Endothelial cell (in vitro differentiated cells): ENCODE measurements around the gene C1QL1. TPM values are rescaled to one million over a fixed set of nuclear protein-coding genes. Genes with fewer than 3 reads are reported as not detected.
A peak's percentile ranks its signal among the peaks of the same experiment; 100 is the strongest.

Experiments
- DNase-seq: peaks from one replicate; pipeline ENCODE4 v3.0.0; 2021; ENCODE audit warnings: low spot score
- H3K27ac Mint-ChIP-seq: one replicate; pipeline ENCODE4 v1.8.0; 2021; ENCODE audit warnings: mixed read lengths, inconsistent platforms; ENCODE audit not compliant: unreplicated experiment
- H3K27me3 Mint-ChIP-seq: one replicate; pipeline ENCODE4 v1.8.0; 2021; ENCODE audit warnings: mild to moderate bottlenecking, moderate library complexity, mixed read lengths, inconsistent platforms; ENCODE audit not compliant: unreplicated experiment
- H3K36me3 Mint-ChIP-seq: one replicate; pipeline ENCODE4 v1.8.0; 2021; ENCODE audit warnings: mild to moderate bottlenecking, low read depth, mixed read lengths, inconsistent platforms; ENCODE audit not compliant: unreplicated experiment
- H3K4me1 Mint-ChIP-seq: one replicate; pipeline ENCODE4 v1.8.0; 2021; ENCODE audit warnings: mild to moderate bottlenecking, mixed read lengths, inconsistent platforms; ENCODE audit not compliant: unreplicated experiment
- H3K4me3 Mint-ChIP-seq: one replicate; pipeline ENCODE4 v1.8.0; 2021; ENCODE audit warnings: mild to moderate bottlenecking, mixed read lengths, inconsistent platforms; ENCODE audit not compliant: unreplicated experiment
- H3K9me3 Mint-ChIP-seq: one replicate; pipeline ENCODE4 v1.8.0; 2021; ENCODE audit warnings: mixed read lengths, inconsistent platforms; ENCODE audit not compliant: unreplicated experiment
- total RNA-seq: library from RNA; stranded (reverse); fragmentation: NEBNext Ultra II Directional; extraction: Animal tissue kit (Norgen Biotek cat#: 25700); gene quantifications from one replicate; pipeline ENCODE4 v1.2.1, GENCODE V29; 2021; ENCODE audit not compliant: unreplicated experiment
- TF ChIP-seq, protein P1 (sequence below): fragments of 200-600 bp; sonication (generic); IDR thresholded peaks from one replicate; pipeline ENCODE4 v1.5.0; 2021; ENCODE audit warnings: antibody characterized with exemption; ENCODE audit not compliant: unreplicated experiment

Gene C1QL1
- total RNA-seq, 1 donor from 2014 or later: not detected

DNA sequence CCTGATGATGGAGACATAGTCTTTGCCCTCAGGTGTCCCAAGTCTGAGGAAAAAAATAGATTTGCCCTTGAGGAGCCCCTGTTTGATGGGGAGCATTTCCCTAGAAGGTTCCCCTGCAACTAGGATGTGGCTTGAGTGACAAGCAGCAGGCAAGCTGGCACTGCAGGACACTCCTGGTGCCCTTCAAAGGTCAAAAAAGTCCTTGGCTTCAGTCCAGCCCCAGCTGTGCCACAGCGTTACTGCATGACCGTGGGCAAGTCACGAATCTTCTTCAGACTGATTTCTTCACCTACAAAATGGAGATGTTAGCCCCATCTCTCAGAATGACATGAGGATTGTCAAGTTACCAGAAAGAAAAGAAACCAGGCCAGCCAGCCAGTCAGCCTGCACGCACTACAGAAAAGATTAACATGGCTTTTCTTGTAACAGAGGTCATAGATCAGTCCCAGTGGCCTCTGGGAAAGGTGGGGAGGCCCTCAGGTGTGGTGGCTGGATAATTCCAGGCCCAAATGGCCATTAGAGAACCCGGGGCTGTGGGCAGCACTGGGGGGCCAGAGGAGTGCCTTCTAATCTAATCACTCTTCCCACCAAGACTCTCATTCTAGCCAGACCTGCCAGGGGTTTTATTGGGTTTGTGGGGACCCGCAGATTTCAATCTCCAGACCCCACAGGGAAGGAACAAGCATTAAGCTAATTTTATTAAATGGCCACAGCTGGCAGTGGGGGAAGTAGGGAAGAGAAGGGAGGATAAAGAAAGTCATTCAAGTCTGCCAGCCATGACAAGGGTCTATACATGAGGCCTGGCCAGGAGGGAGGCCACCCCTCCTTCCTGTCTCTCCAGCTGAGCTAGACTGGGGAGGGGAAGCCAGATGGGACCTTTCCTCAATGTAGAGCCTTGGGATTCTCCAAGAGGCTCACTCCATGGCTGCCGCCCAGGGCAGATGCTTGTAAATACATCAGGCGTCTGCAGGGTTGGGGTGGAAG, 10.8 kb downstream of the C1QL1 start:
- no peak overlapping the region for H3K4me3 Mint-ChIP-seq
- H3K4me1 Mint-ChIP-seq: no peaks in the 10 kb centered on the region
- TF ChIP-seq, protein P1, sequence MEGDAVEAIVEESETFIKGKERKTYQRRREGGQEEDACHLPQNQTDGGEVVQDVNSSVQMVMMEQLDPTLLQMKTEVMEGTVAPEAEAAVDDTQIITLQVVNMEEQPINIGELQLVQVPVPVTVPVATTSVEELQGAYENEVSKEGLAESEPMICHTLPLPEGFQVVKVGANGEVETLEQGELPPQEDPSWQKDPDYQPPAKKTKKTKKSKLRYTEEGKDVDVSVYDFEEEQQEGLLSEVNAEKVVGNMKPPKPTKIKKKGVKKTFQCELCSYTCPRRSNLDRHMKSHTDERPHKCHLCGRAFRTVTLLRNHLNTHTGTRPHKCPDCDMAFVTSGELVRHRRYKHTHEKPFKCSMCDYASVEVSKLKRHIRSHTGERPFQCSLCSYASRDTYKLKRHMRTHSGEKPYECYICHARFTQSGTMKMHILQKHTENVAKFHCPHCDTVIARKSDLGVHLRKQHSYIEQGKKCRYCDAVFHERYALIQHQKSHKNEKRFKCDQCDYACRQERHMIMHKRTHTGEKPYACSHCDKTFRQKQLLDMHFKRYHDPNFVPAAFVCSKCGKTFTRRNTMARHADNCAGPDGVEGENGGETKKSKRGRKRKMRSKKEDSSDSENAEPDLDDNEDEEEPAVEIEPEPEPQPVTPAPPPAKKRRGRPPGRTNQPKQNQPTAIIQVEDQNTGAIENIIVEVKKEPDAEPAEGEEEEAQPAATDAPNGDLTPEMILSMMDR: no peak
- peaks cover 5% of the 10 kb centered on the region for H3K27me3 Mint-ChIP-seq
- no peaks in the 10 kb centered on the region for H3K9me3 Mint-ChIP-seq
- no peak for DNase-seq
- no peaks in the 10 kb centered on the region for H3K36me3 Mint-ChIP-seq
- no peak overlapping the region for H3K27ac Mint-ChIP-seq

DNA sequence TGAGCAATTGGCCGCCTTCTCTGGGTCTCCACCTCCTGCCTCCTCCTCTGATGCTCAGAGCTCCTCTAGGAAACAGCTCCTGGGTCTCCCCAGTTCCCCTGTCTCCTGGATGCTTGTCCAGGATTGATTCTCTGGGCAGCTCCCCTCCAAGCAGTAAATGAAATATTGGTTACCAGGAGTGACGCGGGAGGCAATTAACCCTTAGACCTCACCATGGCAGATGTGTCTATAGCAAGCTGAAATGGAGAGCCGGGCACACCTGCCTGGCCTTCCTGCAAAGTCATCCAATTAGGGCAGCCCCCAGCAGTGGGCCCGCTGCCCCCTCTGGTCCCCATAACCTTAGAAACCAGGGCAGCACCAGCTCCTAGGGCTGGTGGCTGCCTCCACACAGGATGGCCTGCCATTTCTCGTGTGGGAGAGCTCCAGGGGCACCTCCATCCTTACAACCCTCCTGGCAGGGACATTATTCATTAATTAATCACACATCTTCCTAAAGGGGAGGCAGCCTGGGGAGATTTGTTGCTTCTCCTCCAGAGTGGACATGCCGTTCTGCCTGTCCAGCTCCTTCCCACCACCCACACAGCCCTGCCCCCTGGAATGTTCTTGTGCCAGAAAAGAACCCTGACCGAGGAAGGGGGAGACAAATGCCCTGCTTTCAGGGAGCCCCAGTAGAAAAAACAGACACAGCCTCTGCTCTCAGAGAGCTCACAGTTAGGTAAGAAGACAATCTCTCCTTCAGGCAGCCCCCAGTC, 12.3 kb downstream of the C1QL1 start:
- Mint-ChIP-seq H3K4me1 (no peaks in the 10 kb centered on the region), H3K27ac (no peak overlapping the region), H3K36me3 (no peaks in the 10 kb centered on the region), H3K9me3 (no peaks in the 10 kb centered on the region), H3K27me3 (peaks cover 8% of the 10 kb centered on the region), H3K4me3 (no peak overlapping the region)
- DNase-seq: no peak
- TF ChIP-seq, protein P1: no peak

DNA sequence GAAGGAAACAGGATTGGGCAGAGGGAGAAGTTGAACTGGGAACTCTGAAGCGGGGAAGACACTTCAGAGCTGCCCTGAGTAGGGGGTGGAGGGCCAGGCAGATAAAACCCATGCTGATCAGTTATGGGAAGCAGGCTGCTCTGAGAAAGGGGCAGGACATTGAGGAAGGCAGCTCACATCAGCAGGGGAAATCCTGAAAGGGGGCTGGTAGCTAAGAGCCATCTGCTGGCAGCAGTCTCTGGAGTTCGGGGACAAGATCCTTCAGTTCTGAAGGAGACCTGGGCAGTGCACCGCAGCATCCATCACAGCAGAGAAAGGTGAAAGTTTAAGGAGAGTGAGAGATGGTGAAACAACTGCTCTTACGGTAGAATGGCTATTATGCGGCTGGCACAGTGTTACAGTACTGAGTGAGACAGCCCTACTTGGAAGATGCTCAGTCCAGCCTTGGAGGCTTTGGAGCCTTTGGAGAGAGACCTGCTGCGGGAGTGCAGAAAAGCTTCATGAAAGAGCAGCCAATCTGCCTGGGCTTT, 15.1 kb downstream of the C1QL1 start:
- H3K27me3 Mint-ChIP-seq: peaks cover 9% of the 10 kb centered on the region
- H3K27ac Mint-ChIP-seq: no peak overlapping the region
- no peak for DNase-seq
- TF ChIP-seq, protein P1: no peak
- H3K4me3 Mint-ChIP-seq: no peak overlapping the region
- H3K9me3 Mint-ChIP-seq: no peaks in the 10 kb centered on the region
- no peaks in the 10 kb centered on the region for H3K4me1 Mint-ChIP-seq
- no peaks in the 10 kb centered on the region for H3K36me3 Mint-ChIP-seq

- DNase-seq: no peak
- Mint-ChIP-seq H3K4me1 (no peaks in the 10 kb centered on the region), H3K36me3 (no peaks in the 10 kb centered on the region), H3K9me3 (no peaks in the 10 kb centered on the region), H3K4me3 (peak overlapping the region; percentile 91), H3K27ac (no peak overlapping the region), H3K27me3 (peaks cover 17% of the 10 kb centered on the region)
- TF ChIP-seq, protein P1: no peak
These were observed 19.7 kb downstream of the C1QL1 start for GRCh38 chr17:44948315-44948795.
